ENCODE results near the gene CALML5. TPM values are rescaled to one million over a fixed set of nuclear protein-coding genes. Genes with fewer than 3 reads are reported as not detected.

The CALML5 gene
- total RNA-seq, 1 experiment from 2014 or later, result not detected

DNA sequence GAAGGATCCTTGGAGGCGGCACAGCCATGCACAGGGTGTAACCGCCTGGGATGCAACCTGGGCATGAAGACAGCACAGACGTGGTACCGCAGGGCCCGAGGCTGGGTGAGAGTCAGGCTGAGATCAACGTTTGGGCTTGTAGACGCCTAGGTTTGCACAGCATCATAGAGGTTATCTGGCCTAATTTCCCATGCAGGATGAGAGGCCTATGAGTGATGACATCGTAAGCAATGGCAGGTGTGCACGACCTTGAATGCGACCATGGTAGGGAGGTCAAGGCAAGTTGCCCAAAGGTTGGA is 32.9 kb upstream of the CALML5 start:
- TF ChIP-seq POLR2AphosphoS5 (IDR thresholded peaks at IDR 0.05; ENCODE audit: low read depth, low read length), result no peak
- TF ChIP-seq, protein P1, sequence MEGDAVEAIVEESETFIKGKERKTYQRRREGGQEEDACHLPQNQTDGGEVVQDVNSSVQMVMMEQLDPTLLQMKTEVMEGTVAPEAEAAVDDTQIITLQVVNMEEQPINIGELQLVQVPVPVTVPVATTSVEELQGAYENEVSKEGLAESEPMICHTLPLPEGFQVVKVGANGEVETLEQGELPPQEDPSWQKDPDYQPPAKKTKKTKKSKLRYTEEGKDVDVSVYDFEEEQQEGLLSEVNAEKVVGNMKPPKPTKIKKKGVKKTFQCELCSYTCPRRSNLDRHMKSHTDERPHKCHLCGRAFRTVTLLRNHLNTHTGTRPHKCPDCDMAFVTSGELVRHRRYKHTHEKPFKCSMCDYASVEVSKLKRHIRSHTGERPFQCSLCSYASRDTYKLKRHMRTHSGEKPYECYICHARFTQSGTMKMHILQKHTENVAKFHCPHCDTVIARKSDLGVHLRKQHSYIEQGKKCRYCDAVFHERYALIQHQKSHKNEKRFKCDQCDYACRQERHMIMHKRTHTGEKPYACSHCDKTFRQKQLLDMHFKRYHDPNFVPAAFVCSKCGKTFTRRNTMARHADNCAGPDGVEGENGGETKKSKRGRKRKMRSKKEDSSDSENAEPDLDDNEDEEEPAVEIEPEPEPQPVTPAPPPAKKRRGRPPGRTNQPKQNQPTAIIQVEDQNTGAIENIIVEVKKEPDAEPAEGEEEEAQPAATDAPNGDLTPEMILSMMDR (IDR thresholded peaks at IDR 0.05), result no peak
- no peak for TF ChIP-seq REST (IDR thresholded peaks at IDR 0.05; ENCODE audit: insufficient read depth in 1 of 2, low read depth in 2 of 2, low read length in 1 of 2)
- no peak for TF ChIP-seq SIN3A (IDR thresholded peaks at IDR 0.05; ENCODE audit: borderline replicate concordance, insufficient read depth, low read depth, low read length)
- TF ChIP-seq TCF7L2 (IDR thresholded peaks at IDR 0.05; ENCODE audit: low read depth, low read length), result no peak
- Histone ChIP-seq H3K4me1 (ENCODE audit: control insufficient read depth, insufficient read depth, low read length) (no peaks in the 10 kb centered on the region), H3K4me3 (ENCODE audit: low read depth in 2 of 2, low read length in 2 of 2) (no peak overlapping the region), H3K27me3 (ENCODE audit: control insufficient read depth, insufficient read depth, low read length) (no peaks in the 10 kb centered on the region), H3K9me3 (ENCODE audit: control insufficient read depth, insufficient read depth, low read depth, low read length) (no peaks in the 10 kb centered on the region), H3K27ac (ENCODE audit: low read length) (no peak overlapping the region), H3K36me3 (ENCODE audit: control insufficient read depth, insufficient read depth, low read length) (no peaks in the 10 kb centered on the region)
- DNase-seq (ENCODE audit: low read depth, low spot score), result no peak
- ChIA-PET CTCF (no interaction called here), POLR2A (no interaction called here)
- in situ Hi-C loops (cut with HindIII; ENCODE audit: low pct_unique_long_range_greater_than_20kb, low sequenced_read_pairs), result no loop called here
- BruUV-seq (replicated peaks), result no TSS peak
- no peak for ATAC-seq
- intact Hi-C loops (cut with micrococcal nuclease; ENCODE audit: unreplicated experiment), result no loop called here

DNA sequence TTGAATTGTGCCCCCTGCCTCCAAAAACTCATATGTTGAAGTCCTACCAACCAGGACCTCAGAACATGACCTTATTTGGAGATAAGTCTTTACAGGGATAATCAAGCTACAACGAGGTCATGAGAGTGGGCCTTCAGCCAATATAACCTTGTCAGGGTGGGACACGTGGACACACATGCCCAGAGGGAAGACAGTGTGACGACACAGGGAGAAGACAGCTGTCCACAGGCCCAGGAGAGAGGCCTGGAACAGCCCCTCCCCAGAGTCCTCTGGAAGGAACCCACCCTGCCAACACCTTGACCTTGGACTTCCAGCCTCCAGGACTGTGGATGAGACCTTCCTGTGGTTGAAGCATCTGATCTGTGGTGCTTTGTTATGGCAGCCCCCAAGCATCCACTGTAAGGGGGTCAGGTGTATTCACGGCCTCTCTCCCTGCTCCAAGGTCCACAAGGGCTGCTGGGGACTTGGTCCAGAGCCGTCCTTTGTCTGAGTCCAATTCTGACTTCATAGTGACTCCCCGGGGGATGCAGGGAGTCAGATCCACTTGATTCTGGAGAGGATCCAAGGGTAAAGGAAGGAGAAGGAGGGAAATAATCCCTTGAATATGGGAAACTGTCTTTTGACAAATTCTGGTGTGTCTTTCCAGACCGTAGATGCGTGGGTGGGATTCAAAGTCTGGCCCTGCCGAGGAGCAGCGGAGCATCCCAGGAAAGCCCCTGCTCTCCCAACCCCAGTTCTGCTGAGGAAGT is 32.4 kb upstream of the CALML5 start:
- ChIA-PET CTCF (no interaction called here), POLR2A (no interaction called here)
- ATAC-seq, result no peak
- no peak overlapping the region for H3K4me3 ChIP-seq (ENCODE audit: low read depth in 2 of 2, low read length in 2 of 2)
- no peaks in the 10 kb centered on the region for H3K27me3 ChIP-seq (ENCODE audit: control insufficient read depth, insufficient read depth, low read length)
- H3K36me3 ChIP-seq (ENCODE audit: control insufficient read depth, insufficient read depth, low read length), result no peaks in the 10 kb centered on the region
- in situ Hi-C loops (cut with HindIII; ENCODE audit: low pct_unique_long_range_greater_than_20kb, low sequenced_read_pairs) (no loop called here), intact Hi-C loops (cut with micrococcal nuclease; ENCODE audit: unreplicated experiment) (no loop called here)
- H3K4me1 ChIP-seq (ENCODE audit: control insufficient read depth, insufficient read depth, low read length), result no peaks in the 10 kb centered on the region
- TF ChIP-seq, protein P1 (IDR thresholded peaks at IDR 0.05), result no peak
- TF ChIP-seq REST (IDR thresholded peaks at IDR 0.05; ENCODE audit: insufficient read depth in 1 of 2, low read depth in 2 of 2, low read length in 1 of 2) (no peak), POLR2AphosphoS5 (IDR thresholded peaks at IDR 0.05; ENCODE audit: low read depth, low read length) (no peak), SIN3A (IDR thresholded peaks at IDR 0.05; ENCODE audit: borderline replicate concordance, insufficient read depth, low read depth, low read length) (no peak), TCF7L2 (IDR thresholded peaks at IDR 0.05; ENCODE audit: low read depth, low read length) (no peak)
- DNase-seq (ENCODE audit: low read depth, low spot score), result no peak
- BruUV-seq (replicated peaks), result no TSS peak
- H3K9me3 ChIP-seq (ENCODE audit: control insufficient read depth, insufficient read depth, low read depth, low read length), result no peaks in the 10 kb centered on the region
- no peak overlapping the region for H3K27ac ChIP-seq (ENCODE audit: low read length)
